ENCODE data around the gene CDY2B.
"Not testable (repeated sequence)": the region's sequence is repeated elsewhere in the genome, so short reads cannot be mapped to it uniquely, and the experiment has no call there.

CDY2B gene, protein sequence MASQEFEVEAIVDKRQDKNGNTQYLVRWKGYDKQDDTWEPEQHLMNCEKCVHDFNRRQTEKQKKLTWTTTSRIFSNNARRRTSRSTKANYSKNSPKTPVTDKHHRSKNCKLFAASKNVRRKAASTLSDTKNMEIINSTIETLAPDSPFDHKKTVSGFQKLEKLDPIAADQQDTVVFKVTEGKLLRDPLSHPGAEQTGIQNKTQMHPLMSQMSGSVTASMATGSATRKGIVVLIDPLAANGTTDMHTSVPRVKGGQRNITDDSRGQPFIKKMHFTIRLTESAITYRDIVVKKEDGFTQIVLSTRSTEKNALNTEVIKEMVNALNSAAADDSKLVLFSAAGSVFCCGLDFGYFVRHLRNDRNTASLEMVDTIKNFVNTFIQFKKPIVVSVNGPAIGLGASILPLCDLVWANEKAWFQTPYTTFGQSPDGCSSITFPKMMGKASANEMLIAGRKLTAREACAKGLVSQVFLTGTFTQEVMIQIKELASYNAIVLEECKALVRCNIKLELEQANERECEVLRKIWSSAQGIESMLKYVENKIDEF

DNA sequence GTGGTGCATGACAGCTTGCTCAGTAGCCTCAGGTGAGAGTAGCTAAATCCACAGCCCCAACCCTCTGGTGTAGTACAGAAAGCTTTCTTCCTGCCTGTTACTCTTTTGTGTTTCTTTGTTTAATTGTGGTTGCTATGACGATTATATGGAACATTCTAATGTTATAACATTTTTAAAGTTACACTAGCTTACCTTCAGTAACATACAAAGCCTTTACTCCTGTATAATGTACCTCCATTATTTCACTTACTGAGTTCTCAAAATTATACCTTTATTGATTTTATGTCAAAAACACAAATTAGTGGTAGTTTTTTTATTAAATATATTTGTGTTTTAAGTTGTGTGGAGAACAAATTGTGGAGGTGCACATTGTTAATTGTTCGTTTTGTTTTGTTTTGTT lies at the start of gene CDY2B:
Gene CDY2B, minus strand, starts transcription at position 101 of the 400 bp plus-strand sequence. CDS start 328 bp downstream, outside the sequence.
- DNase-seq (ENCODE audit: low spot score): not testable (repeated sequence)

DNA sequence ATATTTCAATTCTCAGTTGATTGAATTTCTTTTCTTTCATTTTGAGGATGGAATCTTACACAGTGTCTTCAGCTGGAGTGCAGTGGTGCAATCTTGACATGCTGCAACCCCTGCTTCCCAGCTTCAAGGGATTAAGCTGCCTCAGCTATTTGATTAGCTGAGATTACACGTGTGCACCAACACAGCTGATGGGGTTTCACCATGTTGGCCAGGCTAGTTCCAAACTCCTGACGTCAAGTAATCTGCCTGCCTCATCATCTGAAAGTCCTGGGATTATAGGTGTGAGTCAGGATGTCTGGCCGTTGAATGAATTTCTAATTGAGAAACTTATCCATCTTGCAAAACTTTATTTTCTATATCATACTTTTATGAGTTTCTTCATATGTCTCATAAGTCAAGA lies 28.0 kb upstream of the CDY2B start:
- DNase-seq (ENCODE audit: low spot score): not testable (repeated sequence)

DNA sequence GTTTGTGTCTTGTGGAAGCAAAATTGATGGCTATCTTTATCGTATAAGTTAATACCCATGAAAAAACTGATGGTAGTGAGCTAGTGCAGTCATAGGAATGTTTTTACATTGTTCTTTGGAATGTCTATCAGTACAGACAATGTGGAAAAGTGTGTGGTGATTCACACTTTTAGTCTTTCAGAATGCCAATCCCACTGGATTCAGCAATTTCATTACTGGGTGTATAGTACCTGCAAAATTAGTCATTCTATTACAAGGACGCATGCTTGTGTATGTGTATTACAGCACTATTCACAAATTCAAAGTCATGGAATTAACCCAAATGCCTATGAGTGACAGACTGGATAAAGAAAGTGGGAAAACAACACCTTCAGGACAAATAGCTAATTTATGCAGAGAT lies 27.3 kb upstream of the CDY2B start:
- not testable (repeated sequence) for DNase-seq (ENCODE audit: low spot score)

- not testable (repeated sequence) for DNase-seq (ENCODE audit: low spot score)
These were observed 1.7 kb upstream of the CDY2B start for GRCh38 chrY:17881697-17882096.

DNA sequence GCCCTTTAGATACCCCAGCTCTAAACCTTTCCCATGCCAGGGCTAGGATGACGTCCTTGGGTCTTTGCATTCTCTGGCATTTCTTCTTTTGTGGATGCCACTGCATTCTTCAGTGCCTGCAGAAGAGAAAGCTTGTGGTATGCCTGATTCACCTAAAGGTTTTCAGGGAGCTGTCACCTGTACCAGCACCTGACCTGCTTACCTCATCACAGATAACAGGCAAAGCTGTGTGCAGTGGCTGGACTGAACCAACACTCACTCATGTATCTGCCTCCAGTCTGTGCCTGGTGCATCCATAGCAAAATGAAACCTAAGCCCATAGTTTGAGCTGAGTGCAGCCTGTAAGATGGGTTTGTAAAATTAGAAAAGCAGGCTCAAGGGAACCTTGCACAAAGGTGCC lies 3.3 kb downstream of the CDY2B start:
- not testable (repeated sequence) for DNase-seq (ENCODE audit: low spot score)

- not testable (repeated sequence) for DNase-seq (ENCODE audit: low spot score)
These were observed 4.6 kb downstream of the CDY2B start for GRCh38 chrY:17875401-17875800.

DNA sequence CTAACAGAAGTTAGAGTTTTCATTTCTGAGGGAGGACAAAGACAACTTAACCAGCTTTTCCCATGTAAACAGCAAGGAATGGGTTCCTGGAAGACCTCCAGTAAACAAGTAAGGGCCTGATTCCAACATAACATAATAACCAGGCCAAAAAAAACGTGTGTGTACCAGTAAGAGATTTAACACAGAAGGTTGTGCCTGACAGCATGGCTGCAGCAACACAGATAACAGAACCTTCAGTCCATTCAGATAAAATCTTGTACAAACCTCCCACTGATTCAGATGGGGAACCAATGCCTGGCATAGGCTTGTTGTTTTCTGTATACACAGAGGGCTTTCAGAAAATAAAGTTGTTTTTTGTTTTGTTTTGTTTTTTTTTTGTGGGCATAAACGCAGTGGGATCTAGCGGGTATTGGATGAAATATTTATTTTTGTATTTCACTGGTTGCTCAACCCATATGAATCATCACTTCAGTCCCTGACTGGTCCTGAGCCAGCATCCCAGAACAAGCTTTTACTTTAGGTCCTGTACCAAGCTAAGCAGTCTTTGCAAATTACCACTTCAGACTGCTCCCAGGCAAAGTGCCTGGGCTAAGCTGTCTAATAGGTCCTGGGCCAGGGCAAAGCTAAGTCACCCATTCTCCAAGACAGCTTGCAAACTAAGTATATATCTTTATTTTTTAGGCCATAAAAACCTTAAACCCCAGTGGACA lies 8.7 kb downstream of the CDY2B start:
- DNase-seq (ENCODE audit: low spot score): not testable (repeated sequence)

DNA sequence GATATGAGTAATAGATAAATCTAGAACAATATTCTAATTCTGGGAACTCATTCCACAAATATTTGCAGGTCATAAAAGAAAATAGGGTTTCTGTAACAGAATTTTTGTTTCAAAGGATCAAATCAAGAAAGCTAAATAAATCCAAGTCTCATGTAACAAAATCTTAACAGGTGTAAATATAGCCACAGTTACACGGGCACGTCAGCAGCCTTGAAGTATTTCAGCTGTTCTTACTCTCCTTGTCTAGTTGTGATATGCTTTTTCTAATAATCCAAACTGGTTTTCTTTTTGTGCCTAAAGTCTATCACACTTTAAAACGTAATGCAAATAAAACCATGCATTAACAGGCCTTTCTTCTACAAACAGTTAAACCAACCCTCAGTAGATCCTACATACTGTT lies 9.3 kb downstream of the CDY2B start:
- not testable (repeated sequence) for DNase-seq (ENCODE audit: low spot score)

GRCh38 chrY:17867850-17868249 lies 12.2 kb downstream of the CDY2B start:
- not testable (repeated sequence) for DNase-seq (ENCODE audit: low spot score)

DNA sequence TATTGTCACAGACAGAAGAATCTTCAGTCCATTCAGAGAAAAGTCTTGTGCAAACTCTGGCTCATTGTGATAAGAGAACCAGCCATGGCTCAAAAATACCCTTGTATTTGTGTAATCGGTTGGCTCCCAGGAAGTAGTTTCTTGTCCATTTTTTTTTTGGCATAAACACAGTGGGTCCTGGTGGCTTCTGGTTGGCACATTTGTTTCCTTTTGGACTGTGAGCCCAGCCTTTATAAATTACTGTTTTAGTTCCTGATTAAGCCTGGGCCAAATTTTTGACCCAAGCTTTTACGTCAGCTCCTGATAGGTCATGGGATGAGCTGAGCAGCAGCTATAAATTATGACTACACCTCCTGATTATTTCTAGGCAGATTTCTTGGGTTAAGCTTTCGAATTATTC lies 19.4 kb downstream of the CDY2B start:
- not testable (repeated sequence) for DNase-seq (ENCODE audit: low spot score)

DNA sequence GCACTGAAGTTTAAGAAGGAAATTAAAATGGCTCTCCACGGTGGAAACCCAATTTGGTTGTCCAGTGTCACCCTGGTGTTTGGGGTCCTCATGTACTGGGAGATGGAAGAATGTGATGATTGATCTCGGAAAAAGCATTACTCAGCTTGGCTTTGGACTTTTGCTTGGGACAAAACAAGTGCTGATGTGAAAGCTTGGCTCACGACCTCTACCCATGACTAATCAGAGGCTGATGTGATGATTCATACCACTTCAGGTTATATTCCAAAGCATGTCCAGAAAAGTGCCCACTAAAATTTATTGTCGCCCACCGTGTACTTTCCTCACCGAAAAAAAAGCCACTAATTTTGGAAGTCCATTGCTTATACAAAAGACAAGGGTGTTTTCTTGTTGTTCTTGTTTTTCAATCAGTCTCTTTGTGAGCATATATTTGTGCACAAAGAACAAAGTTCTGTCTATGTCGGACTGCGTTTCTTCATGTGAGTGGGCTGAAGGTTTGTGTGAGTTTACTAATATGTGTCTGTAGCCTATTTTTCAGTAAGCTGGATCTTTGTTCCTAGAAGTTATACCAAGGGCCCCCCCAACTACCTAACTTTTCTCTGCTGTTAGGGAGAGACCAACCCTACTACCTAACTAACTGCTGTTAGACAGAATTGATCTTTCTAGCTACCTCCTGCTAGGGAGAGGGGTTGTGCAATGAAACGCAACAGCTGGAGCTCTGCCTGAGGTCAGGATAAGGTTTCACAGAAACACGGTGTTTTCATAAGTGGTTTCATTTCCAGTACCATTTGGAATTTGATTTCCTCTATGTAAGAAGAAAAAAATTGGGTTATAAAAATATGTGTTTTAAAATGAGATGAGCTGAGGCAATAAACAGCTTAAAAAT lies 22.8 kb downstream of the CDY2B start:
- DNase-seq (ENCODE audit: low spot score): not testable (repeated sequence)

DNA sequence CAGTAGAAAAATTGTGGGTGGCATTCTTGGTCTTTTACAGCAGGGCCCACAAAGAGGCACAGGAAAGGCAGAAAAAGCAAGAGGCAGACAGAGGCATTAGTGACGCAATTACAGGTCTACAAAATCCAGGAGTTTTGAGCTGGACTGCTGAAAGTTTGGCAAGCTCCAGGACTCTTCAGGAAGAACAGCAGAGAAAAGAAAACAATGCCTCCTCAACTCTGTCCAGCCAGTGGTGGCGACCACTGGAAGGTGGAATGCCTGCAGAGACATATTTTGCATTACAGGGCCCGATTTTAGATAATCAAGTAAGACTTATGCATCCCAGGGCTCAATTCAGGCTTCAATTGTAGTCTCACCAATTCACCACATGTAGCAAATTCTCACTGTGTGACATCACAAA lies 23.5 kb downstream of the CDY2B start:
- DNase-seq (ENCODE audit: low spot score): not testable (repeated sequence)

- not testable (repeated sequence) for DNase-seq (ENCODE audit: low spot score)
These were observed 30.9 kb downstream of the CDY2B start for GRCh38 chrY:17849131-17849530.

- DNase-seq (ENCODE audit: low spot score): not testable (repeated sequence)
These were observed 47.9 kb downstream of the CDY2B start for GRCh38 chrY:17832149-17832548.
